Trophoblast cell (in vitro differentiated cells and primary cell): ENCODE results near the gene LCP1.

Source experiments
- DNase-seq, 2 donors: peaks; one replicate each; pipeline ENCODE4 v3.0.0-alpha.2; 2016
- H2AFZ ChIP-seq: 2 replicates; pipeline ENCODE4 v1.6.1; 2013; ENCODE audit warnings: low read length, moderate library complexity, mild to moderate bottlenecking; ENCODE audit not compliant: insufficient read depth, poor library complexity
- H2AK5ac ChIP-seq: 2 replicates; pipeline ENCODE4 v1.6.1; 2013; ENCODE audit warnings: mild to moderate bottlenecking, low read length
- H2BK120ac ChIP-seq: 2 replicates; pipeline ENCODE4 v1.6.1; 2013; ENCODE audit warnings: low read length, mild to moderate bottlenecking, moderate library complexity; ENCODE audit not compliant: insufficient read depth, poor library complexity
- H2BK12ac ChIP-seq: 2 replicates; pipeline ENCODE4 v1.6.1; 2013; ENCODE audit warnings: mild to moderate bottlenecking, low read length, moderate library complexity
- H2BK5ac ChIP-seq: 2 replicates; pipeline ENCODE4 v1.6.1; 2013; ENCODE audit warnings: low read length, low read depth, moderate library complexity, mild to moderate bottlenecking; ENCODE audit not compliant: poor library complexity
- H3K14ac ChIP-seq: 2 replicates; pipeline ENCODE4 v1.6.1; 2013; ENCODE audit warnings: mild to moderate bottlenecking, low read length
- H3K18ac ChIP-seq: 2 replicates; pipeline ENCODE4 v1.6.1; 2013; ENCODE audit warnings: mild to moderate bottlenecking, low read length
- H3K23ac ChIP-seq: 2 replicates; pipeline ENCODE4 v1.6.1; 2013; ENCODE audit warnings: low read length
- H3K27ac ChIP-seq: 2 replicates; pipeline ENCODE4 v1.5.1; 2013; ENCODE audit warnings: low read depth, mild to moderate bottlenecking, inconsistent platforms, low read length, moderate library complexity
- H3K27me3 ChIP-seq: 2 replicates; pipeline ENCODE4 v1.6.1; 2013; ENCODE audit warnings: inconsistent platforms, mild to moderate bottlenecking, low read length, moderate library complexity; ENCODE audit not compliant: insufficient read depth
- H3K36me3 ChIP-seq, 2 experiments: 1 replicate in 1 of 2; 2 replicates in 1 of 2; pipeline ENCODE4 v1.6.1; 2013; ENCODE audit warnings: low read length in 2 of 2, mild to moderate bottlenecking in 2 of 2, moderate library complexity in 1 of 2; ENCODE audit not compliant: insufficient read depth in 2 of 2, control insufficient read depth in 1 of 2
- H3K4ac ChIP-seq: 2 replicates; pipeline ENCODE4 v1.6.1; 2013; ENCODE audit warnings: low read depth, mild to moderate bottlenecking, low read length, moderate library complexity
- H3K4me1 ChIP-seq, 2 experiments: 1 replicate in 1 of 2; 2 replicates in 1 of 2; pipeline ENCODE4 v1.6.1; 2013; ENCODE audit warnings: low read length in 2 of 2, mild to moderate bottlenecking in 2 of 2, moderate library complexity in 1 of 2; ENCODE audit not compliant: insufficient read depth in 2 of 2, control insufficient read depth in 1 of 2
- H3K4me2 ChIP-seq: 2 replicates; pipeline ENCODE4 v1.6.1; 2013; ENCODE audit warnings: inconsistent platforms, mild to moderate bottlenecking, low read length, moderate library complexity
- H3K4me3 ChIP-seq: 2 replicates; pipeline ENCODE4 v1.5.1; 2013; ENCODE audit warnings: mild to moderate bottlenecking, low read depth, low read length, inconsistent platforms
- H3K79me1 ChIP-seq: one replicate; pipeline ENCODE4 v1.6.1; 2013; ENCODE audit warnings: low read length
- H3K79me2 ChIP-seq: 2 replicates; pipeline ENCODE4 v1.6.1; 2013; ENCODE audit warnings: low read length, mild to moderate bottlenecking; ENCODE audit not compliant: control insufficient read depth, insufficient read depth, poor library complexity
- H3K9ac ChIP-seq: 2 replicates; pipeline ENCODE4 v1.6.1; 2013; ENCODE audit warnings: mild to moderate bottlenecking, low read length
- H3K9me3 ChIP-seq: 2 replicates; pipeline ENCODE4 v1.6.1; 2013; ENCODE audit warnings: low read depth, mild to moderate bottlenecking, control low read depth, inconsistent platforms, low read length; ENCODE audit not compliant: insufficient read depth
- H4K12ac ChIP-seq: 2 replicates; pipeline ENCODE4 v1.6.1; 2013; ENCODE audit warnings: low read depth, mild to moderate bottlenecking, low read length, moderate library complexity
- H4K8ac ChIP-seq: 2 replicates; pipeline ENCODE4 v1.6.1; 2013; ENCODE audit warnings: low read depth, mild to moderate bottlenecking, low read length, moderate library complexity
- H4K91ac ChIP-seq: one replicate; pipeline ENCODE4 v1.6.1; 2013; ENCODE audit warnings: low read depth, mild to moderate bottlenecking, low read length, moderate library complexity
- WGBS: extraction: QIAGEN DNeasy Blood & Tissue Kit; methylation state at CpG from one replicate; pipeline ENCODE4 v1.1.7; 2013; ENCODE audit warnings: missing lambda C conversion rate; ENCODE audit not compliant: insufficient read length, insufficient coverage; ENCODE audit errors: extremely low coverage; 5-methylcytosine and 5-hydroxymethylcytosine counted together

The LCP1 gene

DNA sequence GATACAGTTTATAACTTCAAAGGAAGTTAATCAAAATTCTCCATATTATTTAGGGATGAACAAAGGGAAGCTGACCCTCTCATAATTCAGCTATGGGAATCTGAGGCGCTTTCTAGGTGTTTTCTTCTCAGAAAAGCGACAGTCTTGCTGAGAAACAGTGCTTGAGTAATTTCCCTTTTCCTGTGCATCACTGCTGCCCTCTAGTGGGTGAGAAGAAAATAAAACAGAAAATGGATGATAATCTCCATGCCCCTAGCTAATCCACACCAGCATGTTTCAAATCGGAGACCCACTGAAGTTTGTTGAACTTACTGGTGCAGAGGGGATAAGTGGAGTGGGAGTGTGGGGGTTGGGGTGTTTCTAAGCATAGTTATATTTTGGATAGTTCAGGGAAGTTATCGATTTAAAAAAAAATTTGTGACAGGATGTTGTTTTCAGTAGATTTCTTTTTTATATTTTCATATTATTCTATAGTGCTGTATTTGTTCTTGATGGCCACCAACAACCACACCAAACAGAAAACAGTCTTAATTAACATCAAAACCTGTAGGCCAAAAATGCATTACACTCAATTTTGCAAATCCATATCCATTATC is 21.4 kb downstream of the LCP1 start:
- Histone ChIP-seq H3K4me2 (no peak overlapping the region), H4K8ac (no peak overlapping the region), H3K36me3 (peaks cover 13 to 20% of the 10 kb centered on the region in 2 experiments), H3K79me1 (no peaks in the 10 kb centered on the region), H3K79me2 (peaks cover 2% of the 10 kb centered on the region), H2AFZ (no peak overlapping the region), H3K9me3 (peaks cover 5% of the 10 kb centered on the region), H4K12ac (no peak overlapping the region), H3K9ac (no peak overlapping the region), H3K27me3 (no peaks in the 10 kb centered on the region), H2BK12ac (no peak overlapping the region), H3K14ac (no peak overlapping the region), H3K4me1 (peaks cover 0 to 2% of the 10 kb centered on the region in 2 experiments), H4K91ac (no peak overlapping the region), H2BK5ac (no peak overlapping the region), H3K18ac (no peak overlapping the region), H2BK120ac (no peak overlapping the region), H3K4me3 (no peak overlapping the region), H3K23ac (no peak overlapping the region), H3K4ac (no peak overlapping the region), H3K27ac (no peak overlapping the region), H2AK5ac (no peak overlapping the region)
- peak; percentile 47 to 81 for DNase-seq
- no CpG with 5 or more reads among the region's 4 CpGs for WGBS

DNA sequence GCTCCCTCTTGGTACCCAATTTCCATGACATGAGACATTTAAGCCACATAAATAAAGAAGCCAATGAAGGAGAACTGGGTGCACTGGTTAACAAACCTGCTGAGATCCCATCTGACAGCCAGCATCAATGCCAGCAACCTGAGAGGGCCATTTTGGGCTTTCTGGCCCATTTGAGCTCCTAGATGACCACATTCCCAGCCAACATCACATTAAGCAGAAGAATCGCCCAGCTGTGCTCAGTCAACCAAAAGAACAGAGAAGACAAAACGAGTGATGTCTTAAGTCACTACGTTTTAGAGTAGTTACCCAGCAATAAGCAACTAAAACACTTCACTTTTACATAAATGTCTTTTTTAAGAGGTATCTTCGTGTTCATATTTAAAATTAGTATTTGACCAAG is 21.9 kb downstream of the LCP1 start:
- peak overlapping the region; percentile 79 for H2BK12ac ChIP-seq
- H3K79me1 ChIP-seq = no peaks in the 10 kb centered on the region
- peak overlapping the region; percentile 85 for H4K12ac ChIP-seq
- H2BK5ac ChIP-seq = no peak overlapping the region
- WGBS = no CpG with 5 or more reads among the region's 4 CpGs
- H3K4me2 ChIP-seq = no peak overlapping the region
- no peak overlapping the region for H3K27ac ChIP-seq
- no peak overlapping the region for H3K14ac ChIP-seq
- no peak overlapping the region for H3K4me3 ChIP-seq
- H3K36me3 ChIP-seq = peaks cover 14 to 23% of the 10 kb centered on the region in 2 experiments
- no peak overlapping the region for H4K8ac ChIP-seq
- peak overlapping the region; percentile 80 for H3K18ac ChIP-seq
- H3K9me3 ChIP-seq = peaks cover 5% of the 10 kb centered on the region
- peak overlapping the region; percentile 81 for H2AK5ac ChIP-seq
- peaks cover 2% of the 10 kb centered on the region for H3K79me2 ChIP-seq
- no peak overlapping the region for H3K23ac ChIP-seq
- peaks cover 0 to 2% of the 10 kb centered on the region in 2 experiments for H3K4me1 ChIP-seq
- no peak overlapping the region for H3K9ac ChIP-seq
- no peak overlapping the region for H2AFZ ChIP-seq
- no peak overlapping the region for H4K91ac ChIP-seq
- no peaks in the 10 kb centered on the region for H3K27me3 ChIP-seq
- DNase-seq = no peak
- no peak overlapping the region for H2BK120ac ChIP-seq
- H3K4ac ChIP-seq = peak overlapping the region; percentile 80

DNA sequence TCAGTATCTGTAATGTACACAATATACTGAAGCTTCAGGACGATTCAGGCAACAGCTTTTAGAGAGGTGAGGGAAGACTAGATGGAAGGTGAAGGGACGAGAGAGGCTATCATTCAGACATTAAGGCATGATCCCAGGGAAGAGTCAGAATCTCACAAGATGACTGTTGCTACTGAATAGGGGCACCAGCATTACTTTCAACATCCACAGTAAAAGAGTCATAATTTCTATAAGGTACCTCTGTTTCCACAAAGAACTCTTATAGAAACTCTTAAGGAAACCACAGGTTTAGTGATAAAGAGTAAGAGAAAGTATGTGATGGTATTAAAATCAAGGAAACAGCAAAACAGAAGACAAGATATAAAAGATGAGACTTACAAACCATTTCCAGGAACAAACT is 23.0 kb downstream of the LCP1 start:
- DNase-seq = peak; percentile 47 to 64
- no peak overlapping the region for H3K4me2 ChIP-seq

DNA sequence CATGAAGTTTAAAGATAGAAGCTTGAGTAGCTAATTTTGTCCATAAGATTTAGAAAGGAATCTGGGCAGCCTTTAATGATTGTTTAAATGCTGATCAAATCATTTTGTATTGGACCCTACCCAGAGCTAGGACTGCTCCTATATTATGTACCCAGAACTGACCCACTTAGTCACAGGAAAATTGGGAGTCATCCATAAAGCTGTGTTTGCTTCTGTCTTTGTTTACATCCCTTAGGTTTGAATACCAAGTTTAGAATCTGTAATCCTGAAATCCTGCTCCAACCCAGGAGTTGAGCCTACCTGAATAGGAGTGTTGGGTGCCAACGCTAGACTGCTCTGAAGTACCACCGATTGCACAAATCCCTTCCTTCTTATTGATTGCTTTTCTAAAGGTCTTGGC is 23.8 kb downstream of the LCP1 start:
- no CpG with 5 or more reads among the region's 2 CpGs for WGBS

More for the DNA sequence above, 23.0 kb downstream of the LCP1 start:
- H2BK5ac ChIP-seq = no peak overlapping the region
- H3K18ac ChIP-seq = no peak overlapping the region
- no peak overlapping the region for H2BK120ac ChIP-seq
- H3K23ac ChIP-seq = no peak overlapping the region
- H3K79me1 ChIP-seq = no peaks in the 10 kb centered on the region
- no peak overlapping the region for H3K14ac ChIP-seq
- H3K9me3 ChIP-seq = peaks cover 5% of the 10 kb centered on the region
- no peak overlapping the region for H3K4me3 ChIP-seq
- no peak overlapping the region for H4K8ac ChIP-seq
- H3K4me1 ChIP-seq = peaks cover 0 to 2% of the 10 kb centered on the region in 2 experiments
- peaks cover 2% of the 10 kb centered on the region for H3K79me2 ChIP-seq
- H2AK5ac ChIP-seq = no peak overlapping the region
- H3K4ac ChIP-seq = no peak overlapping the region
- H4K91ac ChIP-seq = no peak overlapping the region
- WGBS = no CpG with 5 or more reads among the region's 2 CpGs
- no peak overlapping the region for H4K12ac ChIP-seq
- peaks cover 14 to 25% of the 10 kb centered on the region in 2 experiments for H3K36me3 ChIP-seq
- no peak overlapping the region for H2BK12ac ChIP-seq
- H3K27me3 ChIP-seq = no peaks in the 10 kb centered on the region
- no peak overlapping the region for H2AFZ ChIP-seq
- H3K27ac ChIP-seq = no peak overlapping the region
- H3K9ac ChIP-seq = no peak overlapping the region

More for the DNA sequence above, 23.8 kb downstream of the LCP1 start:
- Histone ChIP-seq H2BK5ac (no peak overlapping the region), H3K14ac (no peak overlapping the region), H2AFZ (no peak overlapping the region), H3K27me3 (no peaks in the 10 kb centered on the region), H3K79me2 (peaks cover 2% of the 10 kb centered on the region), H2BK120ac (no peak overlapping the region), H3K4me3 (no peak overlapping the region), H3K36me3 (peaks cover 15 to 26% of the 10 kb centered on the region in 2 experiments), H4K12ac (no peak overlapping the region), H3K4me2 (no peak overlapping the region), H4K91ac (no peak overlapping the region), H2BK12ac (no peak overlapping the region), H3K4me1 (peaks cover 0 to 2% of the 10 kb centered on the region in 2 experiments), H4K8ac (no peak overlapping the region), H2AK5ac (no peak overlapping the region), H3K79me1 (no peaks in the 10 kb centered on the region), H3K27ac (no peak overlapping the region), H3K23ac (no peak overlapping the region), H3K9ac (no peak overlapping the region), H3K4ac (no peak overlapping the region), H3K9me3 (peaks cover 5% of the 10 kb centered on the region), H3K18ac (no peak overlapping the region)
- no peak for DNase-seq
